ENCODE results near the gene CTNNB1.

Gene CTNNB1

DNA sequence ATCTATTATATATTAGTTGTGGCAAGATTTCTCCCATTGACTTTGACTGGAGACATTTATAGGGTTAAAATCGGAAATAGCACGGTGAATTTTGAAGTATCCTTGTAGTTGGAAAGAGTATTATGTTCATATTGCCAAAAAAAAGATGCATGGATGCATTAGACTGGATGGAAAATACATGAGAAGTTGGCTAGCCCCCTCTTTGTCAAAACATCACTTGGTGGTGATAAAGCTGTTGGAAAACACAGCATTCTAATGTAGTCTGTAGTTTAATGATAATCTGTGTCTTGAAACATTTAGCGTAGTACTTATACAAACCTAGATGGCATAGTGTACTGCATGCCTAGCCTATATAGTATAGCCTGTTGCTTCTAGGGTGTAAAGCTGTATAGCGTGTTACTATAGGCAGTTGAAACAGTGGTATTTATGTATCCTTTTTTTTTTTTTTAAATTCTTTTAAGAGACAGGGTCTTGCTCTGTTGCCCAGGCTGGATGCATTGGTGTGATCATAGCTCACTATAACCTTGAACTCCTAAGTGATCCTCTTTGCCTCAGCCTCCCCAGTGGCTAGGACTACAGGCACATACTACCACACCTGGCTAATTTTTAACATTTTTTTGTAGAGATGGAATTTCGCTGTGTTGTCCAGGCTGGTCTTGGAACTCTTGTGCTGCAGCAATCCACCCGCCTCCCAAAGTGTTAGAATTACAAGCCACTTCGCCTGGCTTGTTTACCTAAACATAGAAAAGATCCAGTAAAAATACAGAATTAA lies 21.8 kb downstream of the CTNNB1 start:
- no peak for DNase-seq

DNA sequence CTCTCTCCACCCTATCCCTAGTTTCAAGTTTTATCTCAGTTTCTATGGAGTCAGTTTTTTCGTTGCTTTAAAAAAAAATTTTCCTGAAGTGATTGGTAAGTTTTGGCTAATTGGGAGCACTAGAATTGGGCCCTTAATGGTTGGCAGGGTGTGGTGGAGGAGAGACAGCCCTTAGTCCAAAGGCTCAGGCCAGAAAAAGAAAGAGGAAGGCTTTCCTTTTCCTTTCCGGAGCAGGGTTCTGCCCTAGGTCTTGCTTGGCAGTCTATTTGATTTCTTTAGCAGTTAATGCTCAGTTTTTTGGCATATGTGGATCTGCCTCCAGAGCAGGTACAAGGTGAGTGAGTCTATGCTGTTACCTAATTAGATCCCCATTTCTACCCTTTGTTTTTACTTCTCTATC lies 22.7 kb downstream of the CTNNB1 start:
- DNase-seq = no peak

DNA sequence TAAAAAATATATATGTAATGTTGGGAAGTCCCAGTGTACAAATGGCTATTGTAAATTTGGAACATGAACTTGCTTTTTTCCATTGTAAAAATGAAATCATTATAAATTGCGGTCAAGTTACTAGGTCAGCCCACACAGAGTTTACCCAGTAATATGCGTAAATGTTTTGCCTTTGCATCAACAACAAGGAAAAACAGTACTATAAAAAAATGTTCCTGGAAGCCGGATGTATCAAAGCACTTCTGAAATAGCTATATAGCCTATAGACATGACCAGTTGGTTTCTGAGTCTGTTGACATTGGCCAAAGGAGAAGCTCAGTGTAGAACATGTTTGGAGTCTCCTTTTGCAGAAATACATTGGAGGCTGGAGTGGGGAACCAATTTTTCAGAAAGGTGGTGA lies 23.2 kb downstream of the CTNNB1 start:
- no peak for DNase-seq

DNA sequence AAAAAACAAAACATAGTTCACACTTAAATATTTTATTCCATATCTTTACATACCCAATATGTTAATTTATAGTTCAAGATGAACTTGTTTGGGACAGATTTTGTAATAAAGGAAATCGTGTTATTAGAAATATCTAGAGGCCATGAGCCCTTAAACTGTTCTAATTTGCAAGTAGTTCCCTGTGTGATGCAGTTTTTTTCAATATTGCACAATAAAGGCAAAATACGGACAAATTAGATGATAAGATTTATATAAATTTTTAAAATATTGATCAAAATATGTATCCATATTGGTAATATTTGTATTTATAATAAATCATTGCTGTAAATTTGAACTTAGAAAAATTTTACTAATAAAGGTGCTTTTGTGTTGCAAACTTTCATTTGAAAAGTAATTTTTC lies 23.8 kb downstream of the CTNNB1 start:
- no peak for DNase-seq

DNA sequence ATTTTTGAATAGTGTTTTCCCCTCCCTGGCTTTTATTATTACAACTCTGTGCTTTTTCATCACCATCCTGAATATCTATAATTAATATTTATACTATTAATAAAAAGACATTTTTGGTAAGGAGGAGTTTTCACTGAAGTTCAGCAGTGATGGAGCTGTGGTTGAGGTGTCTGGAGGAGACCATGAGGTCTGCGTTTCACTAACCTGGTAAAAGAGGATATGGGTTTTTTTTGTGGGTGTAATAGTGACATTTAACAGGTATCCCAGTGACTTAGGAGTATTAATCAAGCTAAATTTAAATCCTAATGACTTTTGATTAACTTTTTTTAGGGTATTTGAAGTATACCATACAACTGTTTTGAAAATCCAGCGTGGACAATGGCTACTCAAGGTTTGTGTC lies 24.4 kb downstream of the CTNNB1 start:
- no peak for DNase-seq

DNA sequence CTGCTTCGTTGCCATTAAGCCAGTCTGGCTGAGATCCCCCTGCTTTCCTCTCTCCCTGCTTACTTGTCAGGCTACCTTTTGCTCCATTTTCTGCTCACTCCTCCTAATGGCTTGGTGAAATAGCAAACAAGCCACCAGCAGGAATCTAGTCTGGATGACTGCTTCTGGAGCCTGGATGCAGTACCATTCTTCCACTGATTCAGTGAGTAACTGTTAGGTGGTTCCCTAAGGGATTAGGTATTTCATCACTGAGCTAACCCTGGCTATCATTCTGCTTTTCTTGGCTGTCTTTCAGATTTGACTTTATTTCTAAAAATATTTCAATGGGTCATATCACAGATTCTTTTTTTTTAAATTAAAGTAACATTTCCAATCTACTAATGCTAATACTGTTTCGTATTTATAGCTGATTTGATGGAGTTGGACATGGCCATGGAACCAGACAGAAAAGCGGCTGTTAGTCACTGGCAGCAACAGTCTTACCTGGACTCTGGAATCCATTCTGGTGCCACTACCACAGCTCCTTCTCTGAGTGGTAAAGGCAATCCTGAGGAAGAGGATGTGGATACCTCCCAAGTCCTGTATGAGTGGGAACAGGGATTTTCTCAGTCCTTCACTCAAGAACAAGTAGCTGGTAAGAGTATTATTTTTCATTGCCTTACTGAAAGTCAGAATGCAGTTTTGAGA lies 25.0 kb downstream of the CTNNB1 start:
- no peak for DNase-seq

DNA sequence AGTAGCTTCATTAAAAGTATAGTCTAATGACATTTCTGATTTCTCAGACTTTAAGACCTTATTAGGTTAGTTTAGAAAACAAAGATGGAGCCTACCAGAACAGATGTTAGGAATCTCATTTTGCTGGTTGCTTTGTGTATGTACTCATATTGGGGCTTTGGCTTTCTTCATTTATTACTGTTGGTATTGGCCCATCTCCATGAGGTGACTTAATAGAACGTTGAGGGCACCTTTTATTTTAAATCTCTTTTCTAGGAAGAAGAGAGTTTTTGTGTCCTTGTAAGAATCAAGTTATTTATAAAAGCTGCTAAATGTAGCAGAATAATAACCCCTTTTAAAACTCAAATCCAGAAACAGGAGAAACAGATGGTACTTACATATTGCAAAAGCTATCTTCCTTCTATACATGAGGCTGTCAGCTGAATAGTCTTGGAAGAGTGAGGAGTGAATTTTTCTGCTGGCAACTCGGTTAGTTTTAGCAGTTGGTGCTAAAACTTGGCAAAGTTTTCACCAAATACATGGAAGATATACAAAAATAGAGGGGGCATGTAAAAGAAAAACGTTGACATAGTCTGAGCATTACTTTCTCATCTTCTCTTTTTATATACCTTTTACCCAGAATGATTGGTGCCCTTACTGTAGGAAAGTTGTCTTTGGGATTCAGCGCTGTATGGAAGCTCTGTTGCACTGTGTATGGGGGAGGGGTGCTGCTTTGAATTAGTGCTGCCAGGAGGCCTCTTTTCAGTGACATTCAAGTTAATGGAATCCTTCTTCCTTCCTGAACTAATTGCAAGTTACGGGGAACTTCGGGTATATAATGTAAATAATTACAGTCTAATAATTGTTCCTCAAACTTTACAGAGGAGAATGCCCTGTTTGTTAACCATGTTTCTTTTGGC lies 35.8 kb downstream of the CTNNB1 start:
- no peak for DNase-seq

DNA sequence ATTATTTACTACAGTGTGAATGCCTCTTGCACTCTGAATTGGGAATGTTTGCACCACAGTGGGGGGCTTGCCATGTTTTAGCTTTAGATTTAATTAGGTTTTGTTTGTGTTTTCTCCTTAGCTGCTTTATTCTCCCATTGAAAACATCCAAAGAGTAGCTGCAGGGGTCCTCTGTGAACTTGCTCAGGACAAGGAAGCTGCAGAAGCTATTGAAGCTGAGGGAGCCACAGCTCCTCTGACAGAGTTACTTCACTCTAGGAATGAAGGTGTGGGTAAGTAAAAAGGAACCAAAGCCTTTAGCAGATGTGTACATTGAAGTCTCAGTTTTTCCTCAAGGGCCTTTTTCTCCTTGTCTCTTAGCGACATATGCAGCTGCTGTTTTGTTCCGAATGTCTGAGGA lies 36.9 kb downstream of the CTNNB1 start:
- DNase-seq = no peak

DNA sequence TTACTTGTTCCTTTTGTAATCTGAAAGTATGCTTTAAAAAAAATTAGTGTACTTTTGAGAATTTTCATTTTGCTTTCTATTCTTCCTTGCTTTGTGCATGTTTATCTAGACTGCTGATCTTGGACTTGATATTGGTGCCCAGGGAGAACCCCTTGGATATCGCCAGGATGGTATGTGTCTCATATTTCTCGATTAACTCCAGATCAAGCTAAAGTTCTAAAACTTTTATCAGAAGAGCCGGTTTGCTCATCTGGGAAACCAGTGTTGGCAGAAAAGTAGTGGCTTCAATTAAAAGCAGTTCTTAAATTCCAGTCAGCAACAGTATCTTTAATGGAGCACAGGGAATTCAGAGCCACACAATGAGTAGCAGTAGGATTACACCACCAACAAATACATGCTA lies 38.6 kb downstream of the CTNNB1 start:
- no peak for DNase-seq

DNA sequence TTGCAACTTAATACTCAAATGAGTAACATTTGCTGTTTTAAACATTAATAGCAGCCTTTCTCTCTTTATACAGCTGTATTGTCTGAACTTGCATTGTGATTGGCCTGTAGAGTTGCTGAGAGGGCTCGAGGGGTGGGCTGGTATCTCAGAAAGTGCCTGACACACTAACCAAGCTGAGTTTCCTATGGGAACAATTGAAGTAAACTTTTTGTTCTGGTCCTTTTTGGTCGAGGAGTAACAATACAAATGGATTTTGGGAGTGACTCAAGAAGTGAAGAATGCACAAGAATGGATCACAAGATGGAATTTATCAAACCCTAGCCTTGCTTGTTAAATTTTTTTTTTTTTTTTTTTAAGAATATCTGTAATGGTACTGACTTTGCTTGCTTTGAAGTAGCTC lies 40.3 kb downstream of the CTNNB1 start:
- no peak for DNase-seq

DNA sequence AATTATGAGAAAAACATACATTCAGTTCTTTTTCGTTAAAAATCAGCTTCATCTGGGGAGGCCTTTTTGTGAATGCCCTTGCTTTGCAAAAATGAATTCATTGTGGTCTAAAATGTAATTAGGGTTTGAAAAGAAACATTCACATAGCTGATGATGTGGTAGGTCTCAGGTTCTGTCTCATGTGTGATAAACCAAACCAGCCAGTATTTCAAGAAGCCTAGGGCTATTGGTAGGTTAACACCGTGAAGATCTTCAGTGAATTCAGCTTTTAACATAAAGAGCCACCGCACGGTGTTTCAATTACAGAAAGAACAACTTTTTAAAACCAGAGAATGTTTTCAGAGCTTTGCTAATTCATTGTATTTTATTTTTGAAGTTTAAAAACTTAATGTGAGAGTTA lies 41.9 kb downstream of the CTNNB1 start:
- DNase-seq = no peak

DNA sequence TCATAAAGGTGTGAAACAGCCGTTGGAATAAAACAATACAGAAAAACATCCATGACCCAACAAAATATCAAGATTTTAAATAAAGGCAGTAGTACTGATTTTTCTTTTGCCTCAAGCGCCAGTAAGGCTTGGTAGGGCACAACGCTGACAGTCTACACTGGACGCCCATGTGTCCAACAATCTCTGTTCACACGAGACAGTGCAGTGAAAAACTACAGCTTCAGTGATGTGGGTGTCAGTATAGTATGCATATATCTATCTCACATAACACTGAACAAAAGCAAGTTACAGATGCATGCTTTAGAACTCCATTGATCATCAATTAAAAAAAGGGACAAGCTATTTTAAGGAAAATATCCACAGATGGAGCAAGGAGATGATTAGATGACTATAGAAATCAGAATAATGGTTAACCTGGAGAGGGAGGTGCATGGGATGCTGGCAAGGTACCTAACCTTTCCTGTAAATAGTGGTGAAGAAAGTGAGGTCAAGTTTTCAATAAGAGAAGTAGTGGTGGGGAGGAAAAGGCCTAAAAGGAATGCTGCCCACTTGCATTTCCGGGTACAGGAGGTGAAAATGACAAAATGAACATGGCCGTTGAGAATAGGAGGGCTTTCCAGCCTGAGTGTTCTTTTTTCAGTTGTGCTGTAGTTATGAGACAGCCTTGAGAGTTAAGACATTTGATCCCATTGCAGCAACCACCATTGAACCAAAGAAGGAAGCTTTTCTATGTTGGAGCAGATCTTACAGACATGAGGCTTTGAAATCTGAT lies 42.7 kb downstream of the CTNNB1 start:
- DNase-seq = no peak

DNA sequence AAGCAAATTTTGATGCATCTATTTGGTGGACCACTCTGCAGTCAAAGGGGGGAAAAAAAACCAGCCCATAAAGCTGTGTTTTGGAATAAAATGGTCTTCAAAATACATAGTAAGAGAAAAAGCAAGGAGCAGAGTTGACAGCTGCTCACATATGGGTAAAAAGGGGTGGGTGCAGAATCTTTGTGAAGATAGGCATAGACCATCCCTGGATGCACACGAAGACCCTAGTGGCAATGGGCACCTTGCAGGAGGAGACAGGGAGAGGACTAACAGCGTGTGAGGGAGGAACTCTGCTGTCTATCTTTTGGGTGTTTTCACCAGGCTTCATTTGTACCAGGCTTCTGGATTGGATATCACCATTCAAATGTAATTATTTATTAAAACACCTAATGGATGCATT lies 43.9 kb downstream of the CTNNB1 start:
- no peak for DNase-seq

DNA sequence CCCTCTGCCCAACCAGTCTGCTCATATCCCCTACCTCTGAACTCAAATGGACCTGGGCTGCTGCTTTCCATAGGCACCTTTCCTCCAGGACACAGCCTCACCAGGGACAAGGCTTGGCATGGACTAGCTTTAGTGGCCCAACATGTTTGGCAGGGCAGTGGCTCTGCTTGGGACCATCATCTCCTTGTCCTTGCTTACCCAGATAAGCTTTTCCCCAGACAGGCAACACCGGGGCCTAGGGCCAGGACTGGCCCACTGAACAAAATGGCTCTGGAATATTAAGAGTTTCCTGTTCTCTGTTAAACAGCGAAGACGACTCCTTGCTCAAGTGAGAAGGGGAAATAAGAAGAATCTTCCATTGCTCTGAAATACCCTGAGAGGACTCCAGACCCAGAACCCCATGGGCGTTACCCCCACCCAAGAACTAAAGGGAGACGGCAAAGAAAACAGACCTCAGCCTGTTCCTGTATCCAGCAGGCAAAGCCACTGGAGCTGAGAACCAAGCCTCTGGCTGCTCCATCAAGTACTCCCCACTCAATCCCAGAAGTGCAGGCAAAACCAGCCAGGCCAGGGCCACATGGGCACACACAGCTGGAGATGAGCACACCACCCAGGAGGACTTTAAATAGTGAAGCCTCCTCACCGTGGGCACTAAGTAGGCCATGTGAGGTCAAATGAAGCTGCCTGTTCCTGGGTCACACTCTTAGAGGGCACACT lies 45.5 kb downstream of the CTNNB1 start:
- DNase-seq = no peak

DNA sequence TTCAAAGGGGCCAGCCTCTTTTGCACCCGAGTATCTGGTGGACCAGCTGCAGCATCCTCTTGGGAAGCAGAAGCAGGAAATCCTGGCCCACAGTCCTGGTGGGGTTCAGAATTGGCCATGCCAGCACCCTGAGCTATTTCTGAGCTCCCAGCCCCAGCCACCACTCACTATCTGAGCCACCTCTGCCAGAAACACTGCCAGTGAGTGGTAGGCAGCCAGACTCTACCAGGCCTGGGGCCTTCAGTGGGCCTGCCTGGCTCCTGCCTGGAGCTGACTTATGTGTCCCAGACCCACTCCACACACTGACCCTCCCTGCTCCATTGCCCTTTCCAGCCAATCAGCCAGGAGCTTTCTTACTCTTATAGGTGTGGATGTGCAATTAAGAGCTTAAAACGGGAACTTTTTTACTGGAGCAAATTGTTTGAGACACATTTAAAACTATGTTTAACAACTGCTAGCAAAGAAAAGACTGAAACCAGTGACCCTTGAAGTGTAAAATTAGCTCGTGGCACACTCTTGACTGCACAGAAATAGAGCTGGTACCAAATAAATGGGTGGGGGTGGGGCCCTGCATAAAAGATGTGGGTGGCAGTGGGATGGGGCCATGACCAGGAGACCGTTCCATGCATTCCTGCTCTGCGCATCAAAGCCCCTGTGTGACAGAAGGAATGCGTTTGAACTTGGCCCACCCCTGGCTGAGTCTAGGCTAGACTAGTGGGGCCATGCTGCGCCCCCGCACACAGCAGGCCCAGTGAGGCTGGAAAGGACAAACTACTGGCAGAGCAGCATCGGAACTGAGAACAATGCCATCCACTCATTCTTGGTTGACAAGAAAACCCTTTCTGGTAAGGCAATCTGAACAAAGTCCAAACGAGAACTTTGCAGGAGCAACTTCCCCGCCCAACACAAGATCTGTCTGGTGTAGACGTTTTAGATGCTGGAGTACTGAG lies 48.0 kb downstream of the CTNNB1 start:
- DNase-seq = no peak

DNA sequence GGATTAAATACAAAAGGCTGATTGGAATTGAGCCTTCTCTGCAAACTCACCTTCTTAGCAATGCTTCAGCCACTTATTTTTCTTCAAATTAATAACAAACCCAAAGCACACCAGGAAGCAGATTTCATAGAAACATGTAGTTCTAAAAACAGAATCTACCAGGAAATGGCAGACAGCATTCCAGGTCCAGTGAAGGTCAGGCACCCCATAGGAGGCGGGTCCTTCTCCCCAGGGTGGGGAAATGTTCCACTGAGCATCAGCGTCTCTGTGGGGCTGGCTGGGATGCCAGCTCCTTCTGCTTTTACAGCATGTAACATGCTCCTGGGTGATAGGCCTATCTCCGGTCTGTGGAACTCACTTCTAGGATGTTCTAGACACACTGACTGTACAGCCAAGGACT lies 49.2 kb downstream of the CTNNB1 start:
- DNase-seq = no peak

DNA sequence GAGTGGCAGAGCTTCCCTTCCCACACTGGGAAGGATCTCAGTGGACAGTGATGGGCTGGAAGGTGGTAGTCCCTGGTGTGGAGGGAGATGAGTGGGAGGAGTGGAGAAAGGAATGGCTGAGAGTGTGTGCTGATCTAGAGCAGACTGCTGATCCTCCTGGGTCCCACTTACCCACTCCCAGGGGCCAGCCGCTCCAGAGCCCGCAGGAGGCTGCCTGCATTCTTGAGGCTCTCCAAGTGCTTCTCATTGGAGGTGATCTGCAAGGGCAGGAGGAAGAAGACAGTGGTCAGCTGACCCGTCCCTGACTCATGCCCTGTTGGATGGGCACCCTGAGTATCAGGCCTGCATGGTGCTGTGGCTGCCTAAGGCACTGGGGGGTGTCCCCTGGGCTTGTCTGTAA lies 50.0 kb downstream of the CTNNB1 start:
- DNase-seq = no peak

DNA sequence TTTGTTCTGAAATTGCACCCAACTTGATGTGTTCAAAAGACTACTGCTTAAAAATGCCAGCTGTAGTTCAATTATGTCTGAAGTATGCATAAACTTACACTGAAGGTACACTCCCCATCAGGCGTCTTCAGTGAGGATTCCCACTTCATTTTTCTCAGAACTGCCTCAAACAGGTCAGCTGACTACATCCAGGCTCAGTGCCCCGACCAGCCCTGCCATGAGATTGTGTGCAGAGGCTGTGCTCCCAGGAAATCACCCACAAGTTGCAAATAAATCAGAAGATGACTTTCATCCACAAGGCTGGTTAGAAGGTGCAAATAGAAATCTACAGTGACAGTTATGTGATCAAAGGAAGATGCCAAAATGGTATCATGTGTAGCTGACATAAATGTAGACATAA lies 51.5 kb downstream of the CTNNB1 start:
- no peak for DNase-seq

DNA sequence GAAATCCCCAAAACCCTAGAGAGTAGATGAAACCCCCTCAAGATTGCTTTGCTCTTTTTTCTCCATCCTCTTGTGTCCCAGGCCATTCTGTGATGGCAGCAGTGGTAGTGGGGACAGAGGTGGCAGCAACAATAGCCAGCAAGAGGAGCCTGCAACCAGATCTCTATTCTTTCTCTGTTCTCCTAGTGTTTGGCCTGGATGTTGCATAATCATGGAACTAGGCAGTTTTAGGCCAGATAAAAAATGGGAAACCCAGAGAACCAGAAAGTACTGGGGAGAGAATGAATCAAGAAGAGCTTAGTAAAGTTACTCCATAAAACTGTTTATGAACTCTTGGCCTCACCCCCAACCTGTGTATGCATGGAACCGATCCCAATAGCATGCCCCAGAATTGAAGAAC lies 52.3 kb downstream of the CTNNB1 start:
- DNase-seq = no peak

DNA sequence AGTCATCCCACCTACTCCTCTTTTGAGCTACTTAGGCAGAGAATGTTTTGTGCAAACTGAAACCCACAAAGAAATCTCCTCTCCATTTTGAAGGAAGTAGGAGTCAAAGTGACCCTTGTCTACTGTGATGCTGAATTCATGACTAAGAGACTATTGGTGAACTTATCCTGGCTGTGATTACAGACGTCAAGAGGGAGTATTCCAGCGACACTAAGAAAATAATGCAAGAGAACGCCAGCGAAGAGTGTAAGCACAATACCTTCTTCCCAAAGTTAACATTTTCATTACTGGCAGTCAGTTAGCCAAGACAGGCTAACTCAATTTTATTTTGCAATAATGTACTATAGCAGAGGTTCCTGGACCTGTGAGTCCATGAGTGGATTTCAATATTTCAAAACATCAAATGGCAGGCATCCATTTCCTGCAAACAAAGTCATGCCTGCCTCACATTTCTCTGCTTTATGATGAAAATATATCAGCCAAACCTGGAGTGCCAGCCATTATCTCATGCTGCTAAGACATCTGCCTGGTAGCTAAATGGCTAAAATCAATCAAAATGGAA lies 59.0 kb downstream of the CTNNB1 start:
- no peak for DNase-seq
